HepG2 (cell line): ENCODE measurements around the gene TMEM174. TPM values are rescaled to one million over a fixed set of nuclear protein-coding genes. Genes with fewer than 3 reads are reported as not detected.

Source experiments
- ATAC-seq: fragments of 200-7000 bp; cut with Tn5 transposase; 3 replicates; pipeline ENCODE4 v1.9.1; 2020; ENCODE audit warnings: mild to moderate bottlenecking, moderate library complexity
- BruUV-seq: library from RNA; stranded (reverse); fragments of 400-500 nt; replicated peaks from 2 replicates; lab custom pipeline; 2021; lab: Mats Ljungman, UMichigan
- CTCF ChIA-PET: fragments of 300-600 bp; formaldehyde crosslinking; extraction: SDS; loops from one replicate; lab custom pipeline; 2021; ENCODE audit warnings: low total read pairs, inconsistent platforms, low intra/inter-chr PET ratio; lab: Yijun Ruan, JAX
- POLR2A ChIA-PET: fragments of 350-600 bp; sonication (Branson Sonifier 250); formaldehyde crosslinking; loops from one replicate; lab custom pipeline; 2020; ENCODE audit warnings: antibody characterized with exemption, inconsistent platforms; lab: Yijun Ruan, JAX
- DNase-seq: peaks from one replicate; pipeline ENCODE4 v3.0.0-alpha.2; 2015; ENCODE audit warnings: low spot score
- FAIRE-seq: peaks from 3 replicates; lab custom pipeline; 2011; peaks lifted over from hg19 to GRCh38; lab: Jason Lieb, UNC
- H2AFZ ChIP-seq: one replicate; pipeline ENCODE4 v1.6.1; 2011; ENCODE audit warnings: low read length, inconsistent platforms
- H3K27ac ChIP-seq: fragments of 300-600 bp; 3 replicates; pipeline ENCODE4 v1.8.0; 2011; ENCODE audit warnings: mixed run types, mild to moderate bottlenecking, mixed read lengths, low read length, inconsistent platforms; ENCODE audit not compliant: insufficient read depth; ENCODE audit errors: extremely low read length
- H3K27me3 ChIP-seq, 2 experiments: fragments of 200-600 bp in 1 of 2; 2 replicates in 1 of 2; 3 replicates in 1 of 2; pipeline versions ENCODE4 v1.6.0 to v1.8.0; 2011; ENCODE audit warnings: low read length in 2 of 2, mild to moderate bottlenecking in 2 of 2, moderate library complexity in 2 of 2, inconsistent platforms in 1 of 2; ENCODE audit not compliant: insufficient read depth in 2 of 2, control insufficient read depth in 1 of 2
- H3K36me3 ChIP-seq, 2 experiments: fragments of 200-600 bp in 1 of 2; replicated peaks in 1 of 2; 2 replicates in 1 of 2; 3 replicates in 1 of 2; pipeline versions ENCODE4 v1.5.1 to v1.8.0; 2011; ENCODE audit warnings: low read length in 2 of 2, inconsistent platforms in 1 of 2; ENCODE audit not compliant: insufficient read depth in 2 of 2, control insufficient read depth in 1 of 2
- H3K4me1 ChIP-seq: 2 replicates; pipeline ENCODE4 v1.5.1; 2012; ENCODE audit warnings: low read length, inconsistent platforms; ENCODE audit not compliant: insufficient read depth
- H3K4me2 ChIP-seq: 2 replicates; pipeline ENCODE4 v1.6.0; 2011; ENCODE audit warnings: low read depth, low read length, inconsistent platforms
- H3K4me3 ChIP-seq, 3 experiments: fragments of 200-600 bp in 1 of 3; sonication (generic), shearing (Covaris generic) in 1 of 3; replicated peaks in 1 of 3; 2 replicates each; pipeline ENCODE4 v1.5.1; 2011 to 2016; ENCODE audit warnings: low read length in 3 of 3, inconsistent platforms in 2 of 3, low read depth in 2 of 3, mild to moderate bottlenecking in 2 of 3, control low read depth in 1 of 3, mixed read lengths in 1 of 3; ENCODE audit not compliant: insufficient read depth in 1 of 3
- H3K79me2 ChIP-seq: one replicate; pipeline ENCODE4 v1.6.1; 2011; ENCODE audit warnings: low read length, inconsistent platforms; ENCODE audit not compliant: insufficient read depth
- H3K9ac ChIP-seq: 2 replicates; pipeline ENCODE4 v1.6.0; 2011; ENCODE audit warnings: mild to moderate bottlenecking, low read depth, low read length, inconsistent platforms; ENCODE audit not compliant: insufficient read depth
- H3K9me3 ChIP-seq: 2 replicates; pipeline ENCODE4 v1.5.1; 2012; ENCODE audit warnings: mild to moderate bottlenecking, low read length
- H4K20me1 ChIP-seq: 2 replicates; pipeline ENCODE4 v1.6.0; 2011; ENCODE audit warnings: inconsistent platforms, mild to moderate bottlenecking, low read length, moderate library complexity; ENCODE audit not compliant: insufficient read depth
- HMGA1 ChIP-seq: sonication (generic); formaldehyde crosslinking; conservative IDR thresholded peaks from 2 replicates; pipeline ENCODE4 v1.4.0; 2020; ENCODE audit warnings: missing genetic modification reagents
- MIER2 ChIP-seq: IDR thresholded peaks from 2 replicates; pipeline ENCODE4 v1.6.1; 2016; ENCODE audit warnings: missing biosample characterization, missing genetic modification reagents
- NBN ChIP-seq: fragments of 450-650 bp; conservative IDR thresholded peaks from 2 replicates; pipeline ENCODE4 v1.6.1; 2017
- REXO4 ChIP-seq: sonication (generic); formaldehyde crosslinking; IDR thresholded peaks from 2 replicates; pipeline ENCODE4 v1.8.0; 2022; ENCODE audit warnings: missing genetic modification reagents, mild to moderate bottlenecking, borderline replicate concordance
- TBX2 ChIP-seq: sonication (generic); formaldehyde crosslinking; IDR thresholded peaks from 2 replicates; pipeline ENCODE4 v1.5.0; 2020; ENCODE audit warnings: missing genetic modification reagents, mild to moderate bottlenecking, borderline replicate concordance
- ZBTB20 ChIP-seq: sonication (generic); formaldehyde crosslinking; IDR thresholded peaks from 2 replicates; pipeline ENCODE4 v1.8.1; 2023; ENCODE audit warnings: missing genetic modification reagents, low read depth, mild to moderate bottlenecking, borderline replicate concordance
- ZC3H13 ChIP-seq: sonication (generic); formaldehyde crosslinking; IDR thresholded peaks from 2 replicates; pipeline ENCODE4 v1.8.1; 2023; ENCODE audit warnings: mild to moderate bottlenecking, missing genetic modification reagents, moderate library complexity
- WGBS: methylation state at CpG from one replicate; pipeline ENCODE4 v1.1.6; 2017; ENCODE audit warnings: low lambda C conversion rate; 5-methylcytosine and 5-hydroxymethylcytosine counted together
- in situ Hi-C: cut with HindIII; loops from 2 replicates; pipeline ENCODE4 v1.10.0; 2017; ENCODE audit warnings: low pct_unique_long_range_greater_than_20kb; ENCODE audit not compliant: extremely low pct_ligation_motif_present
- intact Hi-C: fragments of 100-400 bp; cut with micrococcal nuclease; formaldehyde crosslinking; loops from one replicate; pipeline ENCODE4 v1.10.0; 2022; ENCODE audit not compliant: unreplicated experiment
- polyA plus RNA-seq, 8 experiments: library from polyadenylated mRNA; depleted of rRNA in 3 of 8; stranded (reverse) in 7 of 8; unstranded in 1 of 8; fragments of >200 nt; fragmentation: Illumina TruSeq in 4 of 8; extraction: Trizol in 4 of 8; gene quantifications; 2 replicates each; pipeline versions ENCODE4 v1.2.1 to v1.2.3, GENCODE V29; 2011 to 2016; ENCODE audit warnings: low read depth in 4 of 8, missing spikeins in 1 of 8, mixed read lengths in 1 of 8; ENCODE audit not compliant: insufficient read depth in 1 of 8
- total RNA-seq, 5 experiments: library from RNA; depleted of rRNA; stranded (reverse); fragments of >200 nt; fragmentation: Illumina TruSeq; extraction: Trizol; gene quantifications; 2 replicates each; pipeline ENCODE4 v1.2.3, GENCODE V29; 2016; ENCODE audit warnings: low read depth in 1 of 5
- TF ChIP-seq, protein P1 (sequence below): sonication (generic); formaldehyde crosslinking; conservative IDR thresholded peaks from 2 replicates; pipeline ENCODE4 v1.8.1; 2023; ENCODE audit warnings: missing genetic modification reagents
- TF ChIP-seq, protein P2 (sequence below), 2 experiments: sonication (generic) in 1 of 2; formaldehyde crosslinking in 1 of 2; IDR thresholded peaks; 2 replicates each; pipeline versions ENCODE4 v1.6.1 to v1.9.0; 2014 to 2022; ENCODE audit warnings: antibody characterized with exemption in 1 of 2, borderline replicate concordance in 1 of 2, inconsistent platforms in 1 of 2, low read depth in 1 of 2, missing genetic modification reagents in 1 of 2
- TF ChIP-seq, protein P3 (sequence below): IDR thresholded peaks from 2 replicates; pipeline ENCODE4 v1.6.1; 2018; ENCODE audit warnings: missing genetic modification reagents, mild to moderate bottlenecking, missing compliant biosample characterization

Gene TMEM174
- total and polyA plus RNA-seq, 2 of the 13 experiments (the other 11 are each of a cell fraction or from before 2014, with no cell fraction given), result not detected

DNA sequence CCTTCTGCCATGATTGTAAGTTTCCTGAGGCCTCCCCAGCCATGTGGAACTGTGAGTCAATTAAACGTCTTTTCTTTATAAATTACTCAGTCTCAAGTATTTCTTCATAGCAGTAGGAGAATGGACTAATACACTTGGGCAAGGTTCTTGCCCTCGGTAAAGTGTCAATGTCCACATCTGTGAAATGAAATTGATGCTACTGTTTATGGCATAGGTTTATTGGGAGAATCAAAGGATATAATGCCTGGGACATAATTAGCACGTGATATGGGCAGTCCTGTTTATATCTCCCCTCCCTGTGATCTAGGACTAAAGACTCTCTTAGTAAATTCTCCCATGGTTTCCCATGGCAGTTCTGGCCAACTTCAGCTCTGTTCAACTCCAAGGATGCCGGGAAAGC, 19.4 kb downstream of the TMEM174 start:
- 14% methylated on average over 4 of the region's 4 CpGs for whole genome bisulfite sequencing
- BruUV-seq, result no TSS peak
- Histone ChIP-seq H3K36me3 (no peaks in the 10 kb centered on the region), H3K4me2 (no peak overlapping the region), H2AFZ (no peak overlapping the region), H3K4me1 (no peaks in the 10 kb centered on the region), H3K27ac (no peak overlapping the region), H3K4me3 (no peak overlapping the region), H3K79me2 (no peaks in the 10 kb centered on the region), H3K9me3 (no peaks in the 10 kb centered on the region), H4K20me1 (no peaks in the 10 kb centered on the region), H3K27me3 (peaks cover 2 to 22% of the 10 kb centered on the region in 2 experiments; a peak in 2 of 5 replicates), H3K9ac (no peak overlapping the region)
- TF ChIP-seq ZBTB20, result no peak
- POLR2A ChIA-PET, result no interaction called here
- CTCF ChIA-PET, result no interaction called here
- in situ Hi-C loops, result no loop called here
- intact Hi-C loops, result no loop called here
- DNase-seq, result no peak
- ATAC-seq, result no peak
- FAIRE-seq, result no peak

DNA sequence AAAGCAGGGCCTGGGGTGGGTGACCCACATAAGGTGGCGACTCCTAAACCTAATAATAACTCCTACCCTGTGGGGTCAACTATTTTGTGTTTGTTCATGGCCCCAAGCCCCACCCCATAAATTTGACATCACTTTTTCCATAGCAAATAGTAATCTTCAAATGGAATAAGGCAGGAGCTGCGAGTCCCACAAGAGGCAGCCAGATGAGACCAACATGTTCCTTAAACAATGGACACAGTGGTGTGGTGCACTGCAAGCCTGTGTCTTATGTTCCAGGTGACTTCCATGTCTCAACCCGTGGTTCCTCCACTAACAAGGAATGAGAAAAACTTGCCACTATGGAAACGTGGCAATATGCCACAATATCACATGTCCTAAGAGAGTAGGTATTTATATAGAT, 20.6 kb downstream of the TMEM174 start:
- Histone ChIP-seq H2AFZ (no peak overlapping the region), H3K9me3 (no peaks in the 10 kb centered on the region), H3K4me3 (no peak overlapping the region), H3K4me2 (no peak overlapping the region), H4K20me1 (no peaks in the 10 kb centered on the region), H3K36me3 (no peaks in the 10 kb centered on the region), H3K9ac (no peak overlapping the region), H3K4me1 (no peaks in the 10 kb centered on the region), H3K79me2 (no peaks in the 10 kb centered on the region), H3K27ac (no peak overlapping the region), H3K27me3 (peaks cover 2 to 27% of the 10 kb centered on the region in 2 experiments; a peak in 2 of 5 replicates)
- FAIRE-seq (no peak), DNase-seq (no peak), ATAC-seq (no peak)
- ChIA-PET CTCF (no interaction called here), POLR2A (no interaction called here)
- intact Hi-C loops (no loop called here), in situ Hi-C loops (no loop called here)
- WGBS, result 0% methylated on average over 4 of the region's 4 CpGs
- no TSS peak for BruUV-seq
- no peak for TF ChIP-seq TBX2 (CRISPR knock-in tag)
- TF ChIP-seq, protein P1, sequence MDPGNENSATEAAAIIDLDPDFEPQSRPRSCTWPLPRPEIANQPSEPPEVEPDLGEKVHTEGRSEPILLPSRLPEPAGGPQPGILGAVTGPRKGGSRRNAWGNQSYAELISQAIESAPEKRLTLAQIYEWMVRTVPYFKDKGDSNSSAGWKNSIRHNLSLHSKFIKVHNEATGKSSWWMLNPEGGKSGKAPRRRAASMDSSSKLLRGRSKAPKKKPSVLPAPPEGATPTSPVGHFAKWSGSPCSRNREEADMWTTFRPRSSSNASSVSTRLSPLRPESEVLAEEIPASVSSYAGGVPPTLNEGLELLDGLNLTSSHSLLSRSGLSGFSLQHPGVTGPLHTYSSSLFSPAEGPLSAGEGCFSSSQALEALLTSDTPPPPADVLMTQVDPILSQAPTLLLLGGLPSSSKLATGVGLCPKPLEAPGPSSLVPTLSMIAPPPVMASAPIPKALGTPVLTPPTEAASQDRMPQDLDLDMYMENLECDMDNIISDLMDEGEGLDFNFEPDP, result no peak
- no peak for TF ChIP-seq REXO4 (CRISPR knock-in tag)
- TF ChIP-seq NBN, result no peak
- TF ChIP-seq, protein P2, sequence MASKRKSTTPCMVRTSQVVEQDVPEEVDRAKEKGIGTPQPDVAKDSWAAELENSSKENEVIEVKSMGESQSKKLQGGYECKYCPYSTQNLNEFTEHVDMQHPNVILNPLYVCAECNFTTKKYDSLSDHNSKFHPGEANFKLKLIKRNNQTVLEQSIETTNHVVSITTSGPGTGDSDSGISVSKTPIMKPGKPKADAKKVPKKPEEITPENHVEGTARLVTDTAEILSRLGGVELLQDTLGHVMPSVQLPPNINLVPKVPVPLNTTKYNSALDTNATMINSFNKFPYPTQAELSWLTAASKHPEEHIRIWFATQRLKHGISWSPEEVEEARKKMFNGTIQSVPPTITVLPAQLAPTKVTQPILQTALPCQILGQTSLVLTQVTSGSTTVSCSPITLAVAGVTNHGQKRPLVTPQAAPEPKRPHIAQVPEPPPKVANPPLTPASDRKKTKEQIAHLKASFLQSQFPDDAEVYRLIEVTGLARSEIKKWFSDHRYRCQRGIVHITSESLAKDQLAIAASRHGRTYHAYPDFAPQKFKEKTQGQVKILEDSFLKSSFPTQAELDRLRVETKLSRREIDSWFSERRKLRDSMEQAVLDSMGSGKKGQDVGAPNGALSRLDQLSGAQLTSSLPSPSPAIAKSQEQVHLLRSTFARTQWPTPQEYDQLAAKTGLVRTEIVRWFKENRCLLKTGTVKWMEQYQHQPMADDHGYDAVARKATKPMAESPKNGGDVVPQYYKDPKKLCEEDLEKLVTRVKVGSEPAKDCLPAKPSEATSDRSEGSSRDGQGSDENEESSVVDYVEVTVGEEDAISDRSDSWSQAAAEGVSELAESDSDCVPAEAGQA (IDR thresholded peaks at IDR 0.05; ENCODE audit: low read depth), result no peak
- TF ChIP-seq, protein P2 (CRISPR knock-in tag; IDR thresholded peaks at IDR 0.05; ENCODE audit: borderline replicate concordance), result no peak
- TF ChIP-seq, protein P3, sequence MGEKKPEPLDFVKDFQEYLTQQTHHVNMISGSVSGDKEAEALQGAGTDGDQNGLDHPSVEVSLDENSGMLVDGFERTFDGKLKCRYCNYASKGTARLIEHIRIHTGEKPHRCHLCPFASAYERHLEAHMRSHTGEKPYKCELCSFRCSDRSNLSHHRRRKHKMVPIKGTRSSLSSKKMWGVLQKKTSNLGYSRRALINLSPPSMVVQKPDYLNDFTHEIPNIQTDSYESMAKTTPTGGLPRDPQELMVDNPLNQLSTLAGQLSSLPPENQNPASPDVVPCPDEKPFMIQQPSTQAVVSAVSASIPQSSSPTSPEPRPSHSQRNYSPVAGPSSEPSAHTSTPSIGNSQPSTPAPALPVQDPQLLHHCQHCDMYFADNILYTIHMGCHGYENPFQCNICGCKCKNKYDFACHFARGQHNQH (CRISPR knock-in tag), result no peak
- no peak for TF ChIP-seq MIER2 (CRISPR knock-in tag)
- TF ChIP-seq HMGA1 (CRISPR knock-in tag), result no peak
- TF ChIP-seq ZC3H13 (CRISPR knock-in tag), result no peak
